22Rv1 (cell line): ENCODE results near the gene ATP5F1E.

Experiments
- CTCF ChIP-seq: fragments of 450-650 bp; IDR thresholded peaks from 2 replicates; pipeline ENCODE4 v1.5.1; 2017; ENCODE audit warnings: mild to moderate bottlenecking
- ZFX ChIP-seq: fragments of 450-650 bp; IDR thresholded peaks from 2 replicates; pipeline ENCODE4 v1.6.1; 2017; ENCODE audit warnings: antibody characterized with exemption, borderline replicate concordance

GRCh38 chr20:58981628-58982364, 50.3 kb downstream of the ATP5F1E start:
- TF ChIP-seq CTCF = no peak
- TF ChIP-seq ZFX = no peak
